ENCODE measurements around the gene ZNRD2.
A peak's percentile ranks its signal among the peaks of the same experiment; 100 is the strongest.

Gene ZNRD2

GRCh38 chr11:65556470-65557279 is 13.6 kb upstream of the ZNRD2 start:
- DNase-seq = no peak

GRCh38 chr11:65557280-65558001 is 12.8 kb upstream of the ZNRD2 start:
- DNase-seq = no peak

GRCh38 chr11:65558002-65558929 is 12.0 kb upstream of the ZNRD2 start, which contains the start of gene LTBP3:
LTBP3 (minus strand) TSS chr11:65558359; CDS start chr11:65557959, 400 bp downstream.
- peak; percentile 60 for DNase-seq

- DNase-seq = no peak
Measured at GRCh38 chr11:65558930-65559509, 11.3 kb upstream of the ZNRD2 start.

DNA sequence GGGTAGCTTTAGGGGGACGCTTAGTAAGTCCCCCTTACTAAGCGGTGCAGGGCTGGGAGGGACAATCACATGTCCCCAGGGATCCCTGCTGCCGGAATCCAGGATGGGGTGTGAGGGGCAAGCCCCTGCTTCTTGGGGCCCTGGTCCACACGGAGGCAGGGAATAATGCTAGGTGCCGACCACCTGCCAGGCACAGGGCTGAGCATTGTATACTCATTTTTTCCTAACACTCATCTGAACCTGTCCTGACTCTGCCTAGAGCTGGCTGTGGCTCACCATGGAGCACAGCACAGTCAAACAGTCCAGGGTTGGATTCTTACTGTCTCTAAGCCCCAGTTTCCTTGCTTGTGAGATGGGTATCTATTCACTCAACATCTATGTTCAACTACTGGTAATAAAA is 10.7 kb upstream of the ZNRD2 start:
- no peak for DNase-seq

DNA sequence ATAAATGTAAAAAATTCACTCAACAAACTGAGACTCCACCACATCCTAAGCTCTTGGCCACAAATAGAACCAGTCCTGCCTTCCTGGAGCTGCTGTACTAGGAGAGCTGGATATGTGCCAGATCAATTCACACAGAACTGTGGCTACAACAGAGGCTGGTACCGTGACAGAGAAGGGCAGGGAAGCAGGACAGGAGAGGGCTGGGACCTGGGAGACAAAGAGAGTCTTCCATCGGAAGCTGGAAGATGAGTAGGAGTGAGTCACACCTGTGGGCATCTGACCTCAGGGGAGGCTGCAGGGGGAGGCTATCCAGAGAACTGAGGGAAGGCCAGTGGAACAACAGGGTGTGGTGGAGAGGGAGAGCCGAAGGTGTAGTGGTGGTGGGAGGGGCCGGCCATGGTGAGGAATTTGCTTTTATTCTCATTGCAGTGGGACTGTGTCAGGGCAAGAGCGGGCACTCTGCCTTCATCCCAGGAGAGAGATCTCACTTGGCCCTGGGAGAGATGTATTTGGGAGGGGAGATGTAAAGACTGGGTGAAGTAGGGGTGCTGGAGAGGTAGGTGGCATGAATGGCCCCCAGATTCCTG is 10.2 kb upstream of the ZNRD2 start:
- no peak for DNase-seq

DNA sequence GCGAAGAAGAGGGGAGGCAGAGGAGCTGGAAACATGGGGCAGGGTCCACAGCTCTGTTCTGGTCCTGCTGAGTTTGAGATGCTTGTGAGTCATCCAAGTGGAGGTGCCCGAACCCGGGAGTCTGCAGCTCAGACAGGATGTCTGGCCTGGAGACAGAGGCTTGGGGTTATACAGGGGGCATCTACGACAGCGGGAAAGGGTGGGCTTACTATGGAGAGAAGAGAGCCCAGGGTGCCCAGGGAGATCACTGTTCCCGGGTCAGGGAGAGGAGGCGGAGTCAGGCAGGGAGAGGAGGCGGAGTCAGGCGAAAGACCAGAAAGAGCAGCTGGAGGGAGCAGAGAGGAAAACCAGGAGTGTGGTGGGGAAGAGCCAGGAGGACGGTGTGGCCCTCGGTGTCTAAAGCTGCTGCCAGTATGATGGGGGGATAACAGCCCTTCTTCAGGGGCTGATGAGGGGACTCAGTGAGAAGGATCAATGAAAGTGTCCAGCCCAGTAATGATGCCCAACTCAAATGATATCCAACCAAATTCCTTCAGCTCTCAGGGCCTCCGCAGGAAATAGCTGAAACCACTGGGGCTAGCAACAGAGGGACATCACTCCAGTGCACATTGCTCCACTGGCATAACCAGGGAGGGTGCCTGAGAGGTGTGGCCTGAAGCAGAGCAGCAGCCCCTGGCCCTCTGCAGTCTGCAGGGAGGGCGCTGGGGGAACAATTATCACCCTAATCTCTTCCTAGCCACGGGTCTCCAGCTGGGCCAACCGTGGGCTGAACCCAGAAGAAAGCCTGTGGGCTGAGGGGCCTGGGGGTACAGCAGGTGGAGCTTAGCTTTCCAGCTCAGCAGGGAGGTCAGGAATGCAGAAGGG is 9.5 kb upstream of the ZNRD2 start:
- DNase-seq = no peak

DNA sequence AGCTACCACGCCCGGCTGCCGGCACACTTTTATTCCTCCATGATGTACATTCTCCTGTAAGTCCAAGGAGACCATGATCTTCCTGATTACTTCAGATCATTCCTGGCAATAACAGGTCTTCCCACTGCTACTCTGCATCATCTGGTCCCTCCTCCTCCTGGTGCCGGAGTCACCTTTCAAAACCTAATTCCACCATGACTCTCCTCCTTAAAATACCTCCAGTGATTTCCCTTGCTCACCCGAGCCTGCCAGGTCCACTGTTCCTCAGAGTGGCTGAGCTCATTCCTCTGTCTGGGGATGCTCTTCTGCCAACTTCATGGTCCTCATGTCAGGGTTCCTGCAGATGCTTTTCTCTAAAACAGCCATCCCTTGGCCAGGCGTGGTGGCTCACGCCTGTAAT is 8.3 kb upstream of the ZNRD2 start:
- DNase-seq = no peak

DNA sequence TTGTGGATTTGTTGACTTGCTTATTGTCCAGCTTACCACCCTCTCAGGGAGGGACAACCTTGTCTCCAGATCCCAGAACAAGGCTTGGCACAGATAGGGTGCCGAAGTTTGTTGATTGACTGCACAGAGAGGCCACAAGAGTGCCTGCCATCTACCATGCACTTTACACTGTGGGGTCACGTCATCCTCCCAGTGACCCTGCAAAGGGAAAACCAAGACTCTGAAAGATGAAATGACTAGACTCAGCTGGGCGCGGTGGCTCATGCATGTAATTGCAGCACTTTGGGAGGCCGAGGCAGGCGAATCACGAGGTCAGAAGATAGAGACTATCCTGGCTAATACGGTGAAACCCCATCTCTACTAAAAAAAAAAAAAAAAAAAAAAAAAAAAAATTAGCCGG is 7.5 kb upstream of the ZNRD2 start:
- DNase-seq = no peak

DNA sequence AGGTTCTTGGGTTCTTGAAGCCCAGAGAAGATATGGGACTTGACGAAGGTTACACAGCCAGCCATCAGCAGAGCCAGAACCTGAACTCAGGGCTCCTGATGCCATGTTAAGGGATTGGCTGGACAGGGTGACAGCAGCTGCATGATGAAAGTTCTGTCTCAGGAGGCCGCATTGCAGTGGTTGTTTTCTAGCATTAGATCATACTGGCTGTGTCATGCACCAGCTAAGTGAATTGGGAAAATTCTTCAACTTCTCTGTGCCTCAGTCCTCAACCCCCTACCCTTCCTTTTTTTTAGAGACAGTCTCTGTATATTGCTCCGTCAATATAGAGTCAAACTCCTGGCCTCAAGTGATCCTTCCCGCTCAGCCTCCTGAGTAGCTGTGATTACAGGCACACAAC is 6.7 kb upstream of the ZNRD2 start:
- no peak for DNase-seq

DNA sequence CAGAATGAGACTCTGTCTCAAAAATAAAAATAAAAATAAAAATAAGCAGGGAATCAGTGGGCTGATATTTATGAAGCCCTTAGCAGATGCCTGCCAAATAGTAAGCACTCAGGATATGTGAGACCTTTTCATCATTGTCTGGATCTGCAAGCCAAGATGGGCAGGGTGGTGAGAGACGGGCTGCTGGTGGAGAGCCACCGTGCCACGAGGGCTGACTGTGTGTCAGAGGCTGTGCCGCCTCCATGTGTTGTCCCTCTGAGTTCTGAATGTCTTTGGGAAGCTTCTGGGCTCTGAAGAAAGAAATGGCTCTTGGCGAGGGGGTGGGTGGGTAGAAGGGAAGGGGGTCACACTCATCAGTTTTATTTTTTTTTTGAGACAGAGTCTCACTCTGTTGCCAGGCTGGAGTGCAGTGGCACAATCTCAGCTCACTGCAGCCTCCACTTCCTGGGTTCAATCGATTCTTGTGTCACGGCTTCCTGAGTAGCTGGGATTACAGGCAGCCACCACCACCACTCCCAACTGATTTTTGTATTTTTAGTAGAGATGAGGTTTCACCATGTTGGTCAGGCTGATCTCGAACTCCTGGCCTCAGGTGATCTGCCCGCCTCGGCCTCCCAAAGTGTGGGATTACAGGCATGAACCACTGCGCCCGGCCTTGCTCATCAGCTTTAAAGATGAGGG is 5.3 kb upstream of the ZNRD2 start:
- peak; percentile 59 for DNase-seq

DNA sequence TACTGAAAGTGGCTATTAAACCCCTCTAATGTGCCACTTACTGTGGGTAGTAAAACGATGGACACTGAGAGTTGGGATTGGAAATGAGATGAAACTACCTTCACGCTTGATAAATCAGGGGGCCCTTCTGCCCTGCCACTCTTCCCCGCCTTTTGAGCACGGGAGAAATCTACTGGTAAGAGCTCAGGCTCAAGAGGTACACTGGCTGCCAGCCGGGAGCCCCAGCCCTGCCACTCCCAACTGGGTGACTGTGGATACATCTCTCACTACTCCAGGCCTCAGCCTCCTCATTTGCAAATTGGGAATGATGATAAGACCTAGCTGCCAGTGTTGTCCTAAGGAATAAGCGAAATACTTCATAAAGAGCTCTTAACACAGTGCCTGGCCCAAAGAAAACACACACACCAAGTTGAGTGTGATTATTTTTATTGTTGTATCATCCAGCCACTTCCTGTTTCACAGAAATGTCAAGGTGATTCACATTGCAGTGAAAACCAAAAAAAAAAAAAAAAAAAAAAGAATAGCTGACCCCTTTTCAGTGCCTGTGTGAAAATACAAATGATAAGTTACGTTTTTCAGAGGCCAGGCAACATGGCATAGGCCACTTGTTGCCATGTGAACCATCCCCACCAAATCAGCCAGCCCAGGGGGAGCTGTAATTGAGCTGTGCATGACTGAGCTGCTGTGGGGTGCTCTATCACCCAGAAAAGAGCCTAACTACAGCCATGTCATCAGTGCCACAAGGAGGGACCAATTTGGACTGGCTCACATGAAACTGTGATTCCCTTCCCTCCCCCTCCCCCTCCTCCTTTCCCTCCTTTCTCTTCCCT is 4.4 kb upstream of the ZNRD2 start:
- peak; percentile 79 for DNase-seq

DNA sequence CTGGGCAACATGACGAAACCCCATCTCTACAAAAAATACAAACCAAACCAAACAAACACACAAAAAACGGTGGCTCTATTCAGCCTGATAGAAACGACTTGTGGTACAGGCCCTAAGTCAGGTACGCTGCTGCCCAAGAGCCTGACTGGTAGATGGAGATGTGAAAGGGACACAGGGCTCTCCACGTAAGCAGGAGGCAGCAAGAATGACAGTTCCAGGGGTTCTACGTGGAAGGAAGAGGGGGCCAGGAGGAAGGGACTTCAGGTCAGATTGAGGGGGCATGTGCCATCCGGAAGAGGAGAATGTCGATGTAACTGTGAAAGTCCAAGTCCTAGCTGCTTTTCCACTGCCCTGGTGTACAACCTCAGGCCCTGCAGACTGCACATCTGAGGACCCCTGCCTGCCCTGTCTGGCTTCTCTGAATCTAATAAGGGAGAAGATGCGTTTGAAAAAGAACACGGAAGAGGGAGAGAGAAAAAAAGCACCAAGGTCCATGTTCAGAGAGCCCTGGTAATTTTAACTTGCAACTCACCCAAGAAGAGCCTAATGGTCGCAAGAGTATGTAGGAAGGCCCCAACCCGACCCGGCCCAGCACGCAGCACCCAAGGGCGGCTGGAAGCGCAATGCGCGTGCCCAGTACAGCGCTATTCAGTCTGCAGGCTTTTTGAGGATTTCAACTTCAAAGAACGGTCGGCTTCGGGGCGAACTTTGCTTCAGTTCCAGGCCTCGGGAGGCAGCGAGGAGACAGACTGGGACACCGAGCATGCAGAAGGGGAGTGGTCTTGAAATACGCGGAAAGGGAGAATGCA is 909 bp upstream of the ZNRD2 start:
- no peak for DNase-seq

- no peak for DNase-seq
Measured at GRCh38 chr11:65571420-65571819, 1.1 kb downstream of the ZNRD2 start.

GRCh38 chr11:65571940-65572339 is 1.7 kb downstream of the ZNRD2 start:
- DNase-seq = peak; percentile 40

DNA sequence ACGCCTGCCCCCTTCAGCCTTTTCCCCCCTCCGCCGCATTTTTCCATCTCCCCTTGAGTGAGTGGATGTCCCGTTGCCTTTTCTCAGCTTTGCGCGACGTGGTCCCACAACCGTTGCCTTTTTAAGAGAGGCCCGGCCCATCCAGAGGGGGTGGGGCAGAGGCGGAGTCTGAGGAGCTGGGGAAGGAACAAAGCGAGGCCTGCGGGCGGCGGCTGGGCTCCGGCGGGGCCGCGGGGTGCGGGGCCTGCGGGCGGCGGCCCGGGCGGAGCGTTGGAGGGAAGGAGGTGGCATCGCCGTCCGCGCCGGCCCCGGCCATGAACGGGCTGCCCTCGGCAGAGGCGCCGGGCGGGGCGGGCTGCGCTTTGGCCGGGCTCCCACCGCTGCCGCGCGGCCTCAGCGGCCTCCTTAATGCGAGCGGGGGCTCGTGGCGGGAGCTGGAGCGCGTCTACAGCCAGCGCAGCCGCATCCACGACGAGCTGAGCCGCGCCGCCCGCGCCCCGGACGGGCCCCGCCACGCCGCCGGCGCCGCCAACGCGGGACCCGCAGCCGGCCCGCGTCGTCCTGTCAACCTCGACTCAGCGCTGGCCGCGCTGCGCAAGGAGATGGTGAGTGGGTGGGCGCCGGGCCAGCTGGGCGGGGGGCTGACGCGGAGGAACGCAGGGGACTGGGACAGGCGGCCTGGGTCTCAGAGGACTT is 2.2 kb downstream of the ZNRD2 start, which contains the start of gene FAM89B:
FAM89B (plus strand) TSS at position 183 of the 696 bp plus-strand sequence; CDS start at position 315, 132 bp downstream.
- peak; percentile 90 for DNase-seq

- DNase-seq = no peak
Measured at GRCh38 chr11:65573391-65574079, 3.3 kb downstream of the ZNRD2 start.

All from CD4-positive, alpha-beta T cell treated with Interleukin-12 subunit alpha and Interleukin-12 subunit beta, for 1 hour (primary cell).